Fibroblast of lung (primary cell): Measurements from ENCODE around the gene SP5. TPM values are rescaled to one million over a fixed set of nuclear protein-coding genes. Genes with fewer than 3 reads are reported as not detected.

Experiments
- DNase-seq, 2 donors: peaks; one replicate each; pipeline versions ENCODE4 v3.0.0 to v3.0.0-alpha.2; 2010; ENCODE audit warnings: low read depth in 2 of 2
- H2AFZ ChIP-seq: 2 replicates; pipeline ENCODE4 v1.5.1; 2012; ENCODE audit warnings: low read length, control low read depth, inconsistent platforms
- H3K27ac ChIP-seq: 2 replicates; pipeline ENCODE4 v1.5.1; 2011; ENCODE audit warnings: low read length, control low read depth; ENCODE audit not compliant: insufficient read depth
- H3K27me3 ChIP-seq: 2 replicates; pipeline ENCODE4 v1.5.1; 2011; ENCODE audit warnings: mild to moderate bottlenecking, low read length; ENCODE audit not compliant: control insufficient read depth, insufficient read depth
- H3K36me3 ChIP-seq: 2 replicates; pipeline ENCODE4 v1.5.1; 2011; ENCODE audit warnings: low read length; ENCODE audit not compliant: control insufficient read depth, insufficient read depth
- H3K4me1 ChIP-seq: 2 replicates; pipeline ENCODE4 v1.5.1; 2011; ENCODE audit warnings: low read length; ENCODE audit not compliant: control insufficient read depth, insufficient read depth; ENCODE audit errors: extremely low read depth
- H3K4me2 ChIP-seq: 2 replicates; pipeline ENCODE4 v1.5.1; 2011; ENCODE audit warnings: low read length, control low read depth; ENCODE audit not compliant: insufficient read depth; ENCODE audit errors: extremely low read depth
- H3K4me3 ChIP-seq, 4 experiments: fragments of 200-600 bp in 1 of 4; sonication (generic) in 1 of 4; replicated peaks in 1 of 4; 2 replicates each; pipeline ENCODE4 v1.5.1; 2011 to 2016; ENCODE audit warnings: low read length in 4 of 4, low read depth in 3 of 4, mild to moderate bottlenecking in 3 of 4, control low read depth in 2 of 4, inconsistent platforms in 1 of 4, mixed read lengths in 1 of 4; ENCODE audit not compliant: insufficient read depth in 1 of 4; ENCODE audit errors: control extremely low read depth in 1 of 4
- H3K79me2 ChIP-seq: 2 replicates; pipeline ENCODE4 v1.5.1; 2012; ENCODE audit warnings: mild to moderate bottlenecking, low read length, inconsistent platforms; ENCODE audit not compliant: control insufficient read depth, insufficient read depth
- H3K9ac ChIP-seq: 2 replicates; pipeline ENCODE4 v1.5.1; 2011; ENCODE audit warnings: mild to moderate bottlenecking, low read length, control low read depth; ENCODE audit not compliant: insufficient read depth
- H3K9me3 ChIP-seq: 2 replicates; pipeline ENCODE4 v1.5.1; 2012; ENCODE audit warnings: low read depth, low read length; ENCODE audit not compliant: control insufficient read depth, insufficient read depth
- H4K20me1 ChIP-seq: 2 replicates; pipeline ENCODE4 v1.5.1; 2011; ENCODE audit warnings: low read length; ENCODE audit not compliant: control insufficient read depth, insufficient read depth; ENCODE audit errors: extremely low read depth
- EZH2 ChIP-seq: IDR thresholded peaks from 2 replicates; pipeline ENCODE4 v1.5.1; 2012; ENCODE audit warnings: low read length, control low read depth, mild to moderate bottlenecking; ENCODE audit errors: missing control alignments
- polyA plus RNA-seq, 2 donors: library from polyadenylated mRNA; depleted of rRNA in 1 of 2; stranded (reverse) in 1 of 2; unstranded in 1 of 2; fragments of >200 nt; gene quantifications; 2 replicates each; pipeline ENCODE4 v1.2.1, GENCODE V29; 2011 to 2012; ENCODE audit warnings: missing spikeins in 1 of 2
- total RNA-seq: library from RNA; depleted of rRNA; stranded (reverse); fragments of >200 nt; gene quantifications from 2 replicates; pipeline ENCODE4 v1.2.1, GENCODE V29; 2014
- TF ChIP-seq, protein P1 (sequence below), 2 donors: IDR thresholded peaks in 1 of 2; conservative IDR thresholded peaks in 1 of 2; 1 replicate in 1 of 2; 2 replicates in 1 of 2; pipeline ENCODE4 v1.5.1; 2011 to 2012; ENCODE audit warnings: low read length in 2 of 2, control low read depth in 1 of 2, inconsistent platforms in 1 of 2, low read depth in 1 of 2, mild to moderate bottlenecking in 1 of 2

SP5 gene
- total and polyA plus RNA-seq, 2 donors (not counting 1 experiment from before 2014, with no cell fraction given) = under 0.01 TPM; not detected in 1

DNA sequence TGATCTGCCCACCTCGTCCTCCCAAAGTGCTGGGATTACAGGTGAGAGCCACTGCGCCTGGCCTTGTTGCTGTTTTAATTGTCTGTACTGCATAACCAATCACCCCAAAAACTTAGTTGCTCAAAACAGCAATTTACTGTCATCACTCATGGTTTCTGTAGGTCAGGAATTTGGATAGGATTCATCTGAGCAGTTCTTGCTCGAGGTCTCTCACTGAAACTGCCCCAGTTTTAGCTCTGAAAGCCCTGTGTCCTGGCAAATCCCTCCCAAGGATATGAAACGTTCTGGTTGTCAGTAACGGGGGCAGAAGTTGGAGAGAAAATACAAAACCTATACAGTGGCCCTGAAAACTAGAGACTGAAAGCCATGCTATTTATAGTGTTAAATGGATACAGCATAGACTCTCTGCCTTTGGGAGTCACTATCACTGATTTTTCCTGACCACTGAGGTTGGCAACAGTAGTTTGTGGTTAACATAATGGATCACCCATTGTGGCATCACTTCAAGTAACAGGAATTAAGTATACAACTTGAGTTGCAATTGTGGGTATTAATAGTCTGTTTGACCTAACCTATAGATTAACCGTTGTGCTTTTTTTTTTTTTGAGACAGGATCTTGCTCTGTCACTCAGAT is 27.9 kb downstream of the SP5 start:
- no peak overlapping the region for H3K4me2 ChIP-seq
- TF ChIP-seq, protein P1, sequence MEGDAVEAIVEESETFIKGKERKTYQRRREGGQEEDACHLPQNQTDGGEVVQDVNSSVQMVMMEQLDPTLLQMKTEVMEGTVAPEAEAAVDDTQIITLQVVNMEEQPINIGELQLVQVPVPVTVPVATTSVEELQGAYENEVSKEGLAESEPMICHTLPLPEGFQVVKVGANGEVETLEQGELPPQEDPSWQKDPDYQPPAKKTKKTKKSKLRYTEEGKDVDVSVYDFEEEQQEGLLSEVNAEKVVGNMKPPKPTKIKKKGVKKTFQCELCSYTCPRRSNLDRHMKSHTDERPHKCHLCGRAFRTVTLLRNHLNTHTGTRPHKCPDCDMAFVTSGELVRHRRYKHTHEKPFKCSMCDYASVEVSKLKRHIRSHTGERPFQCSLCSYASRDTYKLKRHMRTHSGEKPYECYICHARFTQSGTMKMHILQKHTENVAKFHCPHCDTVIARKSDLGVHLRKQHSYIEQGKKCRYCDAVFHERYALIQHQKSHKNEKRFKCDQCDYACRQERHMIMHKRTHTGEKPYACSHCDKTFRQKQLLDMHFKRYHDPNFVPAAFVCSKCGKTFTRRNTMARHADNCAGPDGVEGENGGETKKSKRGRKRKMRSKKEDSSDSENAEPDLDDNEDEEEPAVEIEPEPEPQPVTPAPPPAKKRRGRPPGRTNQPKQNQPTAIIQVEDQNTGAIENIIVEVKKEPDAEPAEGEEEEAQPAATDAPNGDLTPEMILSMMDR (conservative IDR thresholded peaks at IDR 0.05 in 1 of 2, IDR thresholded peaks at IDR 0.05 in 1 of 2; ENCODE audit: low read depth in 1 of 2, low read length in 2 of 2) = no peak
- no peak for TF ChIP-seq EZH2
- peak; percentile 12 to 58 for DNase-seq

DNA sequence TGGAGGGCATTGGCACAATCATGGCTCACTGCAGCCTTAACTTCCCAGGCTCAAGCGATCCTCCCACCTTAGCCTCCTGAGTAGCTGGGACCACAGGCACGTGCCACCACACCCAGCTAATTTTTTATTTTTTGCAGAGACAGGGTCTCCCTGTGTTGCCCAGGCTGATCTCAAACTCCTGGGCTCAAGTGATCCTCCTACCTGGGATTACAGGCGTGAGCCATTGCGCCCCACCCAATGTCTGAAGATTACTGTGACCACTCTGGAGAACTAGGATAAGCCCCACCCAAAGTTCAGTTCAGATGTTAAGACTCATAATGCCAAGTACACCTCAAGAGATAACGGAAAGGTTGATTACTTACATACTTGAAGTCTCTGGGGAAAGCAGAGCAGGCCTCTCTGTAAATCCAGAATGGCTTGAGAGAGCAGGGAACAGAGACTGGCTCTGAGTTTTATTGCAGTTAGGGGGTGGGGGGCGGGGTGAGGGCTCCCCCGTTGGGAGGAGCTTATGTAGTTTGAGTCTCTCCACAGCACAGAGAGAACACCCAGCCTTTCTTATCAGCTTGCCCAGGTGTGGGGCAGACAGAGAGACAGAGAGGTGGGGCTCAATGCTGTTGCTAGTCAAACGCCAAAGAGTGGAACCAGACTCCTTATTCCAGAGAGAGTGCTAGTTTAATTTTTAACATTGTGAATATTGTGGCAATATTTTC is 28.5 kb downstream of the SP5 start:
- H3K4me3 ChIP-seq = no peak overlapping the region
- peaks cover 4% of the 10 kb centered on the region for H3K4me1 ChIP-seq
- H3K27me3 ChIP-seq = no peaks in the 10 kb centered on the region
- no peak overlapping the region for H3K27ac ChIP-seq
- TF ChIP-seq EZH2 = no peak
- TF ChIP-seq, protein P1 (conservative IDR thresholded peaks at IDR 0.05 in 1 of 2, IDR thresholded peaks at IDR 0.05 in 1 of 2; ENCODE audit: low read depth in 1 of 2, low read length in 2 of 2) = no peak
- H3K9me3 ChIP-seq = no peaks in the 10 kb centered on the region
- no peaks in the 10 kb centered on the region for H4K20me1 ChIP-seq
- DNase-seq = no peak
- no peaks in the 10 kb centered on the region for H3K36me3 ChIP-seq
- H3K79me2 ChIP-seq = no peaks in the 10 kb centered on the region
- no peak overlapping the region for H3K4me2 ChIP-seq
- H2AFZ ChIP-seq = no peak overlapping the region
- no peak overlapping the region for H3K9ac ChIP-seq

More for the DNA sequence above, 27.9 kb downstream of the SP5 start:
- Histone ChIP-seq H3K4me1 (peaks cover 4% of the 10 kb centered on the region), H3K27ac (no peak overlapping the region), H3K27me3 (no peaks in the 10 kb centered on the region), H4K20me1 (no peaks in the 10 kb centered on the region), H3K79me2 (no peaks in the 10 kb centered on the region), H3K4me3 (no peak overlapping the region), H3K9me3 (no peaks in the 10 kb centered on the region), H2AFZ (no peak overlapping the region), H3K36me3 (no peaks in the 10 kb centered on the region), H3K9ac (no peak overlapping the region)

DNA sequence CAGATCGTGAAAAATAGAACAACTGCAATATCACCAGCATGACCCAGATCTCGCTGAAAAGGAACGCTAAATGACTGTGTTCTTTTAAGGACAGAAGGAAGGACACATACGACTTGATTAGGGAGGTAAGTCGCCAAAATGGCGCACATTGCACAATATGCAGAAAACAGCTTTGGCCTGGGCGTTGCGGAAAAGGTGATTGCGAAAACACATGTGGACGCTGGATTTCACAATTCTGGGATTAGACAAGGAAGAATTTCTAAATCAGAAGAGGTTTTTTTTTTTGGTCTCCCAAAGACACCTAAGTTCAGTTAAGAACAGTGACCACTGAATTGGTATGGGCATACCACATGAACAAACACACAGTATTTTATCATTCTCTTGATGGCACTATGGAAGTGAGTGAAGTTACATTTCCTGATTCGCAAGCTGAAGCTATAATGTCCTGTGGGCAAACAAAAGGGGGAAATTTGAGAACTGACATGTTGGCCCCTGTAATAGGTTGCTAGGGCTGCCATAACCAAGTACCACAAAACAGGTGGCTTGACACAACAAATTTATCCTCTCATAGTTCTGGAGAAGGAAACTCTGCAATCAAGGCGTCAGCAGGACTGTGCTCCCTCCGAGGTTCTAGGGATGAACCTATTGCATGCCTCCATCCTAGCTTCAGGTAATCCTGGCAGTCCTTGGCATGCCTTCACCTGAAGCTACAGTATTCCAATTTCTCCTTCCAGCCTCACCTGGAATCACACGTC is 29.3 kb downstream of the SP5 start:
- H2AFZ ChIP-seq = no peak overlapping the region
- peaks cover 3% of the 10 kb centered on the region for H3K4me1 ChIP-seq
- no peaks in the 10 kb centered on the region for H3K79me2 ChIP-seq
- DNase-seq = peak in 1 of 2 donors; percentile 70
- no peak overlapping the region for H3K4me3 ChIP-seq
- H3K4me2 ChIP-seq = no peak overlapping the region
- H3K9me3 ChIP-seq = no peaks in the 10 kb centered on the region
- no peaks in the 10 kb centered on the region for H3K36me3 ChIP-seq
- no peak for TF ChIP-seq EZH2
- TF ChIP-seq, protein P1 (conservative IDR thresholded peaks at IDR 0.05 in 1 of 2, IDR thresholded peaks at IDR 0.05 in 1 of 2; ENCODE audit: low read depth in 1 of 2, low read length in 2 of 2) = no peak
- H3K27ac ChIP-seq = no peak overlapping the region
- H4K20me1 ChIP-seq = no peaks in the 10 kb centered on the region
- H3K27me3 ChIP-seq = no peaks in the 10 kb centered on the region
- H3K9ac ChIP-seq = no peak overlapping the region
